AG04449 (cell line): ENCODE results near the gene PNLIPRP3.

Experiments used
- CTCF ChIA-PET: fragments of 350-600 bp; formaldehyde crosslinking; extraction: SDS; loops from one replicate; lab custom pipeline; 2021; ENCODE audit warnings: antibody characterized with exemption; lab: Yijun Ruan, JAX
- POLR2A ChIA-PET: fragments of 400-600, 350-600 bp; formaldehyde crosslinking; extraction: SDS; loops from one replicate; lab custom pipeline; 2020; ENCODE audit warnings: antibody characterized with exemption, inconsistent platforms; lab: Yijun Ruan, JAX
- DNase-seq: peaks from one replicate; pipeline ENCODE4 v3.0.0-alpha.2; 2010; ENCODE audit warnings: low read depth, low spot score
- H3K4me3 ChIP-seq: 2 replicates; pipeline ENCODE4 v1.5.1; 2011; ENCODE audit warnings: low read depth, mild to moderate bottlenecking, control low read depth, low read length
- CTCF ChIP-seq: IDR thresholded peaks from one replicate; pipeline ENCODE4 v1.5.1; 2011; ENCODE audit warnings: mild to moderate bottlenecking, moderate library complexity, low read length, control low read depth, inconsistent platforms; ENCODE audit not compliant: insufficient read depth; ENCODE audit errors: missing control alignments

Gene PNLIPRP3

GRCh38 chr10:116418389-116418788, 9.3 kb upstream of the PNLIPRP3 start:
- TF ChIP-seq CTCF, result no peak
- DNase-seq, result no peak
- ChIA-PET POLR2A (no interaction called here), CTCF (no interaction called here)
- H3K4me3 ChIP-seq, result no peak overlapping the region

GRCh38 chr10:116421815-116422214, 5.8 kb upstream of the PNLIPRP3 start:
- TF ChIP-seq CTCF, result no peak
- POLR2A ChIA-PET, result no interaction called here
- DNase-seq, result no peak
- CTCF ChIA-PET, result interaction anchor here (2.0 kb wide), 1 partner anchor 22 kb away, joined by 7 read pairs; no protein-coding TSS in a partner anchor
- no peak overlapping the region for H3K4me3 ChIP-seq

GRCh38 chr10:116429288-116429977, 1.8 kb downstream of the PNLIPRP3 start:
- no peak for DNase-seq
- TF ChIP-seq CTCF, result no peak
- H3K4me3 ChIP-seq, result no peak overlapping the region
- ChIA-PET POLR2A (no interaction called here), CTCF (interaction anchor here (1.3 kb wide), 1 partner anchor 16 kb away, joined by 3 read pairs; no protein-coding TSS in a partner anchor)

- ChIA-PET CTCF (interaction anchor here (1.3 kb wide), 1 partner anchor 16 kb away, joined by 3 read pairs; no protein-coding TSS in a partner anchor), POLR2A (no interaction called here)
- no peak overlapping the region for H3K4me3 ChIP-seq
- TF ChIP-seq CTCF, result no peak
- DNase-seq, result no peak
Observed at GRCh38 chr10:116430288-116430687, 2.6 kb downstream of the PNLIPRP3 start.

- TF ChIP-seq CTCF, result no peak
- H3K4me3 ChIP-seq, result no peak overlapping the region
- no peak for DNase-seq
- ChIA-PET POLR2A (no interaction called here), CTCF (no interaction called here)
Observed at GRCh38 chr10:116431598-116431997, 4.0 kb downstream of the PNLIPRP3 start.

- POLR2A ChIA-PET, result no interaction called here
- CTCF ChIA-PET, result no interaction called here
- no peak for DNase-seq
- H3K4me3 ChIP-seq, result no peak overlapping the region
- no peak for TF ChIP-seq CTCF
Observed at GRCh38 chr10:116437076-116437692, 9.5 kb downstream of the PNLIPRP3 start.
